GM23338 (cell line): ENCODE measurements around the gene RTN4RL1. TPM values are rescaled to one million over a fixed set of nuclear protein-coding genes. Genes with fewer than 3 reads are reported as not detected.

ENCODE experiments used
- ATAC-seq: fragments of 200-7000 bp; cut with Tn5 transposase; 3 replicates; pipeline ENCODE4 v1.9.1; 2020
- DNase-seq: peaks from one replicate; pipeline ENCODE4 v3.0.0-alpha.2; 2015; ENCODE audit warnings: low spot score
- H2AFZ ChIP-seq: fragments of 200-600 bp; sonication (generic); 2 replicates; pipeline ENCODE4 v1.8.0; 2016; ENCODE audit warnings: antibody characterized with exemption, mild to moderate bottlenecking, moderate library complexity
- H3F3A ChIP-seq: fragments of 200-600 bp; sonication (generic); replicated peaks from 2 replicates; pipeline ENCODE4 v1.8.0; 2017; ENCODE audit warnings: antibody characterized with exemption, mixed run types, low read depth
- H3K27ac ChIP-seq: fragments of 200-600 bp; sonication (generic); 2 replicates; pipeline ENCODE4 v1.6.1; 2016; ENCODE audit warnings: low read depth
- H3K27me3 ChIP-seq: fragments of 200-600 bp; sonication (generic); 2 replicates; pipeline ENCODE4 v1.8.0; 2016; ENCODE audit warnings: mild to moderate bottlenecking, mixed run types, moderate library complexity; ENCODE audit not compliant: insufficient read depth
- H3K36me3 ChIP-seq: fragments of 200-600 bp; sonication (generic); 2 replicates; pipeline ENCODE4 v1.8.0; 2016; ENCODE audit warnings: mild to moderate bottlenecking; ENCODE audit not compliant: insufficient read depth
- H3K4me1 ChIP-seq: fragments of 200-600 bp; sonication (generic); 2 replicates; pipeline ENCODE4 v1.8.0; 2016; ENCODE audit warnings: mild to moderate bottlenecking, moderate library complexity; ENCODE audit not compliant: insufficient read depth
- H3K4me2 ChIP-seq: fragments of 200-600 bp; sonication (generic); 2 replicates; pipeline ENCODE4 v1.7.1; 2017; ENCODE audit warnings: mixed run types
- H3K4me3 ChIP-seq: fragments of 200-600 bp; sonication (generic); 2 replicates; pipeline ENCODE4 v1.6.1; 2016; ENCODE audit warnings: mixed run types
- H3K79me2 ChIP-seq: fragments of 200-600 bp; sonication (generic); replicated peaks from 2 replicates; pipeline ENCODE4 v1.8.0; 2017; ENCODE audit warnings: mild to moderate bottlenecking; ENCODE audit not compliant: insufficient read depth
- H3K9me2 ChIP-seq: fragments of 200-600 bp; sonication (generic); 2 replicates; pipeline ENCODE4 v1.8.0; 2017; ENCODE audit not compliant: insufficient read depth
- H4K20me1 ChIP-seq: fragments of 200-600 bp; sonication (generic); replicated peaks from 2 replicates; pipeline ENCODE4 v1.8.0; 2017; ENCODE audit warnings: mild to moderate bottlenecking; ENCODE audit not compliant: insufficient read depth
- H3K27ac Mint-ChIP-seq: 2 replicates; pipeline ENCODE4 v1.8.0; 2020; ENCODE audit warnings: inconsistent platforms, mild to moderate bottlenecking, moderate library complexity, mixed read lengths
- H3K27me3 Mint-ChIP-seq: 3 replicates; pipeline ENCODE4 v1.8.0; 2022; ENCODE audit warnings: low read depth, mild to moderate bottlenecking, moderate library complexity, mixed read lengths, inconsistent platforms; ENCODE audit not compliant: insufficient read depth, poor library complexity
- H3K36me3 Mint-ChIP-seq: 3 replicates; pipeline ENCODE4 v1.8.0; 2021; ENCODE audit warnings: low read depth, mild to moderate bottlenecking, inconsistent platforms, moderate library complexity, mixed read lengths
- H3K4me1 Mint-ChIP-seq: 3 replicates; pipeline ENCODE4 v1.8.0; 2020; ENCODE audit warnings: mild to moderate bottlenecking, inconsistent platforms, mixed read lengths
- H3K4me3 Mint-ChIP-seq: 3 replicates; pipeline ENCODE4 v1.8.0; 2021; ENCODE audit warnings: moderate library complexity, mild to moderate bottlenecking, inconsistent platforms, mixed read lengths
- H3K9me3 Mint-ChIP-seq: 3 replicates; pipeline ENCODE4 v1.8.0; 2020; ENCODE audit warnings: moderate library complexity, mild to moderate bottlenecking, inconsistent platforms, mixed read lengths
- CREB1 ChIP-seq: fragments of 250-450 bp; sonication (Bioruptor Pico); IDR thresholded peaks from 2 replicates; pipeline ENCODE4 v1.5.0; 2020; ENCODE audit warnings: low read depth, mild to moderate bottlenecking, moderate library complexity
- EZH2 ChIP-seq: fragments of 200-600 bp; sonication (generic); IDR thresholded peaks from one replicate; pipeline ENCODE4 v1.8.0; 2017; ENCODE audit warnings: antibody characterized with exemption, mild to moderate bottlenecking, low read depth; ENCODE audit not compliant: unreplicated experiment
- JUNB ChIP-seq: IDR thresholded peaks from one replicate; pipeline ENCODE4 v1.6.1; 2016; ENCODE audit warnings: antibody characterized with exemption; ENCODE audit not compliant: unreplicated experiment
- REST ChIP-seq: IDR thresholded peaks from one replicate; pipeline ENCODE4 v1.6.1; 2018; ENCODE audit warnings: antibody characterized with exemption; ENCODE audit not compliant: unreplicated experiment
- ZNF114 ChIP-seq: fragments of 250-450 bp; sonication (Bioruptor Pico); IDR thresholded peaks from 2 replicates; pipeline ENCODE4 v1.5.0; 2020; ENCODE audit warnings: mild to moderate bottlenecking, moderate library complexity
- ZNF331 ChIP-seq: fragments of 250-450 bp; sonication (Bioruptor Pico); IDR thresholded peaks from 2 replicates; pipeline ENCODE4 v1.5.0; 2020; ENCODE audit warnings: low read depth, mild to moderate bottlenecking, moderate library complexity
- polyA plus RNA-seq: library from polyadenylated mRNA; unstranded; fragments of >200 nt; fragmentation: Nextera tagmentation; extraction: Ambion mirVana; gene quantifications from 2 replicates; pipeline ENCODE4 v1.2.1, GENCODE V29; 2016
- total RNA-seq: library from RNA; depleted of rRNA; stranded (reverse); fragments of >200 nt; shearing (Covaris generic); gene quantifications from 2 replicates; pipeline ENCODE4 v1.2.3, GENCODE V29; 2014
- TF ChIP-seq, protein P1 (sequence below): IDR thresholded peaks from 2 replicates; pipeline ENCODE4 v1.6.1; 2016; ENCODE audit warnings: antibody characterized with exemption

RTN4RL1 gene
- total and polyA plus RNA-seq, 2 experiments from 2014 or later = 0.17 TPM; not detected in 1

DNA sequence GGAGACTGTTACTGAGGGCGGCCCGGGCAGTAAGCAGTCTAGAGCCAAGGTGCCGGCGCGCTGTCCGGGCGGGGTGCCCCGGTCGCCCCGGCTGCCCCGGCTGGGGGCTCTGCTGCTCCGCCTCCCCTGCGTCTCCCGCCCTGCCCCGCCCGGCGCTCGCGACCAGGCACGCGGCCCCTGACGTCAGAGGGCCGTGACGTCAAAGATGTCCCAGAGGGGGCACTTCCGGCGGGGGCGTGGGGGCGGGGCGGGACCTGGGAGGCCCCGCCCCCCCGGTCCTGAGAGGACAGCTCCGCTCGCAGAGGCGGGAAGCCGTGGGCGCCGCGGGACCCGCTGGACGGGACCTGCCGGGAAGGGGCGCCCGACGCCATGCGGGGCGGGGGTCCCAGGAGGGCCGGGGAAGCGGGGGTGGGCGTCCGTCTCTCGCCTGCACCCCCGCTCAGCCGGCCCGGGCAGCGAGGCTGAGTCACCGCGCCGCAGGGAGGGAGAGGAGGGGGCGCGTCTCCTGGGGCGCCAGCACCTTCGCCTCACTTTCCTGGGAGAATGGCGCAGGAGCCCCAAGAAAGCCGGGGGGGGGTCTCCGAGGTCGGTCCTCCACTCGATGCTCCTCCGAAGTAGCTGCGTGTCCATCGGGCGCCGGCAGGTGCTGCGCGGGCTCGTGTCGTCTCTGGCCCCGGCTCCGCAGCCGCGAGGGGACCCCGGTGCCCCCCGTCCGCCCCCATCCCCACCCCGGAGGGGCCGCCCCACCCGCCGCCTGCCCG is 25.3 kb upstream of the RTN4RL1 start:
- Histone ChIP-seq H3K27ac (no peak overlapping the region), H3K36me3 (no peaks in the 10 kb centered on the region), H3K4me2 (peak overlapping the region; percentile 73; the same call in 1 of the 2 replicates), H3K4me3 (peak overlapping the region; percentile 50), H3K4me1 (peaks cover 6% of the 10 kb centered on the region; the same call in 1 of the 2 replicates), H2AFZ (no peak overlapping the region), H3K9me2 (no peaks in the 10 kb centered on the region), H3K79me2 (no peaks in the 10 kb centered on the region), H4K20me1 (no peaks in the 10 kb centered on the region; the same call in 1 of the 2 replicates), H3F3A (peaks cover 12% of the 10 kb centered on the region; the same call in 1 of the 2 replicates), H3K27me3 (peaks cover 89% of the 10 kb centered on the region)
- H3K4me3 Mint-ChIP-seq = no peak overlapping the region
- no peaks in the 10 kb centered on the region; the same call in 2 of the 3 replicates for H3K4me1 Mint-ChIP-seq
- H3K9me3 Mint-ChIP-seq = no peaks in the 10 kb centered on the region; the same call in 2 of the 3 replicates
- TF ChIP-seq EZH2 (peak; percentile 31), ZNF114 (CRISPR knock-in tag) (no peak), CREB1 (CRISPR knock-in tag) (peak; percentile 95), ZNF331 (no peak), JUNB (no peak), REST (peak; percentile 47)
- TF ChIP-seq, protein P1, sequence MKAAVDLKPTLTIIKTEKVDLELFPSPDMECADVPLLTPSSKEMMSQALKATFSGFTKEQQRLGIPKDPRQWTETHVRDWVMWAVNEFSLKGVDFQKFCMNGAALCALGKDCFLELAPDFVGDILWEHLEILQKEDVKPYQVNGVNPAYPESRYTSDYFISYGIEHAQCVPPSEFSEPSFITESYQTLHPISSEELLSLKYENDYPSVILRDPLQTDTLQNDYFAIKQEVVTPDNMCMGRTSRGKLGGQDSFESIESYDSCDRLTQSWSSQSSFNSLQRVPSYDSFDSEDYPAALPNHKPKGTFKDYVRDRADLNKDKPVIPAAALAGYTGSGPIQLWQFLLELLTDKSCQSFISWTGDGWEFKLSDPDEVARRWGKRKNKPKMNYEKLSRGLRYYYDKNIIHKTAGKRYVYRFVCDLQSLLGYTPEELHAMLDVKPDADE = no peak
- H3K36me3 Mint-ChIP-seq = no peaks in the 10 kb centered on the region; the same call in 2 of the 3 replicates
- peak; percentile 74 for DNase-seq
- peaks cover 56% of the 10 kb centered on the region for H3K27me3 Mint-ChIP-seq
- no peak overlapping the region for H3K27ac Mint-ChIP-seq
- ATAC-seq = peak; percentile 7; the same call in 2 of the 3 replicates
